ENCODE measurements around the gene APELA.
"Not testable (repeated sequence)": the region's sequence is repeated elsewhere in the genome, so short reads cannot be mapped to it uniquely, and the experiment has no call there.

Gene APELA

GRCh38 chr4:164931551-164932324 lies 54.8 kb downstream of the APELA start:
- Histone ChIP-seq H3K27me3 (ENCODE audit: insufficient read depth, low read length) (0 out of 2 replicates have a peak, but pooled peaks cover 4% of the 10 kb centered on the region), H3K9me2 (ENCODE audit: low read depth, low read length) (no peaks in the 10 kb centered on the region), H3K4me2 (ENCODE audit: low read length) (no peak overlapping the region), H4K20me1 (ENCODE audit: insufficient read depth, low read length) (no peaks in the 10 kb centered on the region), H3K9ac (ENCODE audit: low read length) (no peak overlapping the region), H3K4me1 (ENCODE audit: insufficient read depth, low read length, severe bottlenecking) (peaks cover 13% of the 10 kb centered on the region), H3K36me3 (ENCODE audit: insufficient read depth, low read length) (no peaks in the 10 kb centered on the region), H3F3A (ENCODE audit: insufficient read depth, low read length) (no peaks in the 10 kb centered on the region), H3K27ac (ENCODE audit: low read depth, low read length, poor library complexity, severe bottlenecking) (no peak overlapping the region), H2AFZ (ENCODE audit: low read length) (no peak overlapping the region), H3K4me3 (ENCODE audit: low read depth, low read length, poor library complexity, severe bottlenecking) (no peak overlapping the region), H3K79me2 (ENCODE audit: insufficient read depth, low read length) (no peaks in the 10 kb centered on the region), H3K9me3 (ENCODE audit: low read length) (no peaks in the 10 kb centered on the region)
- TF ChIP-seq, protein P1, sequence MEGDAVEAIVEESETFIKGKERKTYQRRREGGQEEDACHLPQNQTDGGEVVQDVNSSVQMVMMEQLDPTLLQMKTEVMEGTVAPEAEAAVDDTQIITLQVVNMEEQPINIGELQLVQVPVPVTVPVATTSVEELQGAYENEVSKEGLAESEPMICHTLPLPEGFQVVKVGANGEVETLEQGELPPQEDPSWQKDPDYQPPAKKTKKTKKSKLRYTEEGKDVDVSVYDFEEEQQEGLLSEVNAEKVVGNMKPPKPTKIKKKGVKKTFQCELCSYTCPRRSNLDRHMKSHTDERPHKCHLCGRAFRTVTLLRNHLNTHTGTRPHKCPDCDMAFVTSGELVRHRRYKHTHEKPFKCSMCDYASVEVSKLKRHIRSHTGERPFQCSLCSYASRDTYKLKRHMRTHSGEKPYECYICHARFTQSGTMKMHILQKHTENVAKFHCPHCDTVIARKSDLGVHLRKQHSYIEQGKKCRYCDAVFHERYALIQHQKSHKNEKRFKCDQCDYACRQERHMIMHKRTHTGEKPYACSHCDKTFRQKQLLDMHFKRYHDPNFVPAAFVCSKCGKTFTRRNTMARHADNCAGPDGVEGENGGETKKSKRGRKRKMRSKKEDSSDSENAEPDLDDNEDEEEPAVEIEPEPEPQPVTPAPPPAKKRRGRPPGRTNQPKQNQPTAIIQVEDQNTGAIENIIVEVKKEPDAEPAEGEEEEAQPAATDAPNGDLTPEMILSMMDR (IDR thresholded peaks at IDR 0.05; ENCODE audit: low read length) = no peak
- no peak for TF ChIP-seq EZH2 (IDR thresholded peaks at IDR 0.05; ENCODE audit: borderline replicate concordance, low read length)

DNA sequence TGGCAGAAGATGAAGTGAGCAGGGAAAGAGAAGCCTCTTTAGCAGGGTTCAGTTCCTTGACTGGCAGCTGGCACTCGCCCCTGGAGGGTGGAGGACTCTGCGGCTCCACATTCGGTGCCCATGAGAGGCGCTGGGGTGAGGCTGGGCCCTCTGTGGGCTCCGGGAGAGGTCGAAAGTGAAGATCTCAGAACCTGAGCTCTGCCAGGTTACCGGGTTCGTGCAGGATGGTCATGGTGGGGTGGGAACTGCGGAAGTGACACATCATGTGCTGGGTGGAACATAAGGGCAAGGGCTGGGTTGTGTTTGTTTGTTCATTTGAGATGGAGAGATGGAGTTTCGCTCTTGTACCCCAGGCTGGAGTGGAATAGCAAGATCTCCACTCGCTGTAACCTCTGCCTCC lies 56.3 kb downstream of the APELA start:
- TF ChIP-seq EZH2 (IDR thresholded peaks at IDR 0.05; ENCODE audit: borderline replicate concordance, low read length) = no peak
- TF ChIP-seq, protein P1 (IDR thresholded peaks at IDR 0.05; ENCODE audit: low read length) = no peak
- no peaks in the 10 kb centered on the region for H3K36me3 ChIP-seq (ENCODE audit: insufficient read depth, low read length)

DNA sequence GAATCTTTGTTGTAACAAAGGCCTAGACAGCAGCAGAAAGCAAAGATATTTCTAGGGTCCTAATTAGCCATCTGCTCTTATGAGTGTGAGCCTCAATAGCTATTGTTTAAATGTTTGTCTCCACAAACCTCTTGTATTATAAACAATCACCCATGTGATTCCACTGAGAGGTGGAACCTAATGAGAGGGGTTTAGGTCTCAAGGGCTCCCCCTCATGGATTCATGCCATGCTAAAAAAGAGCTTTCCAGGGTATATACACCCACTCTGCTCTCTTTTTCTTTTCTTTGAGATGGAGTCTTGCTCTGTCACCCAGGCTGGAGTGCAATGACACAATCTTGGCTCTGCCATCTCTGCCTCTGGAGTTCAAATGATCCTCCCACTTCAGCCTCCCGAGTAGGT lies 58.4 kb downstream of the APELA start:
- Histone ChIP-seq H4K20me1 (ENCODE audit: insufficient read depth, low read length) (no peaks in the 10 kb centered on the region), H3F3A (ENCODE audit: insufficient read depth, low read length) (no peaks in the 10 kb centered on the region), H2AFZ (ENCODE audit: low read length) (no peak overlapping the region), H3K9me3 (ENCODE audit: low read length) (no peaks in the 10 kb centered on the region), H3K36me3 (ENCODE audit: insufficient read depth, low read length) (no peaks in the 10 kb centered on the region), H3K9me2 (ENCODE audit: low read depth, low read length) (no peaks in the 10 kb centered on the region), H3K27ac (ENCODE audit: low read depth, low read length, poor library complexity, severe bottlenecking) (peak overlapping the region; percentile 18), H3K9ac (ENCODE audit: low read length) (no peak overlapping the region; the same call in 1 of the 2 replicates), H3K27me3 (ENCODE audit: insufficient read depth, low read length) (no peaks in the 10 kb centered on the region), H3K4me3 (ENCODE audit: low read depth, low read length, poor library complexity, severe bottlenecking) (no peak overlapping the region), H3K79me2 (ENCODE audit: insufficient read depth, low read length) (no peaks in the 10 kb centered on the region), H3K4me2 (ENCODE audit: low read length) (no peak overlapping the region), H3K4me1 (ENCODE audit: insufficient read depth, low read length, severe bottlenecking) (peaks cover 13% of the 10 kb centered on the region)
- TF ChIP-seq EZH2 (IDR thresholded peaks at IDR 0.05; ENCODE audit: borderline replicate concordance, low read length) = no peak
- TF ChIP-seq, protein P1 (IDR thresholded peaks at IDR 0.05; ENCODE audit: low read length) = peak; percentile 54

More for the DNA sequence above, 56.3 kb downstream of the APELA start:
- Histone ChIP-seq H3K27me3 (ENCODE audit: insufficient read depth, low read length) (0 out of 2 replicates have a peak, but pooled peaks cover 4% of the 10 kb centered on the region), H3K27ac (ENCODE audit: low read depth, low read length, poor library complexity, severe bottlenecking) (no peak overlapping the region), H3K9me2 (ENCODE audit: low read depth, low read length) (no peaks in the 10 kb centered on the region), H4K20me1 (ENCODE audit: insufficient read depth, low read length) (no peaks in the 10 kb centered on the region), H3F3A (ENCODE audit: insufficient read depth, low read length) (no peaks in the 10 kb centered on the region), H3K9me3 (ENCODE audit: low read length) (no peaks in the 10 kb centered on the region), H3K9ac (ENCODE audit: low read length) (no peak overlapping the region), H3K4me2 (ENCODE audit: low read length) (no peak overlapping the region), H3K4me3 (ENCODE audit: low read depth, low read length, poor library complexity, severe bottlenecking) (no peak overlapping the region), H2AFZ (ENCODE audit: low read length) (no peak overlapping the region), H3K4me1 (ENCODE audit: insufficient read depth, low read length, severe bottlenecking) (peaks cover 13% of the 10 kb centered on the region), H3K79me2 (ENCODE audit: insufficient read depth, low read length) (no peaks in the 10 kb centered on the region)

DNA sequence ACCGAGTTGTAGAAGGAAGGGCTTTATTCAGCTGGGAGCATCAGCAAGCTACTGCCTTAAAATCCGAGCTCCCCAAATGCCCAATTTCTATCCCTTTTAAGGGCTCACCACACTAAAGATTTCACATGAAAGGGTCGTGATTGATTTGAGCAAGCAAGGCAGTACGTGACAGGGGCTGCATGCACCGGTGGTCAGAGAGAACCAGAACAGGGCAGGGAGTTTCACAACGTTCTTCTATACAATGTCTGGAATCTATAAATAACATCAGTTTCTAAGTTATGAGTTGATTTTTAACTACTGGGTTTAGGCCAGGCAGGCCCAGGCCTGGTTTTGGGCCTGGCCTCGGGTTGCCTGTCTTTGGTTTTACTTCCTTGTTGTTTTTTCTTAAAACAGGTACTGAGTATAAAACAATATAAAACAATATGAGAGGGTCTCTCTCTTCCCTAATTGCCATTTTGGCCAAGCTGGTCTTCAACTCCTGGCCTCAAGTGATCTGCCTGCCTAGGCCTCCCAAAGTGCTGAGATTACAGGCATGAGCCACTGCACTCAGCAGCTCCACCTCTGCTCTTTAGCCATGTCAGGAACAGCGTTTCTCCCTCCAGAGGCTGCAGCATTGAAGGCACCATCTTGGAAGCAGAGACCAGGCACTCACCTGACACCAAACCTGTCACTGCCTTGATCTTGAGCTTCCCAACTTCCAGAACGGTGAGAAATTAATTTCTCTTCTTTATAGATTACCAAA lies 59.1 kb downstream of the APELA start:
- not testable (repeated sequence) for H3K9me2 ChIP-seq (ENCODE audit: low read depth, low read length); H3K79me2 ChIP-seq (ENCODE audit: insufficient read depth, low read length); H3K9me3 ChIP-seq (ENCODE audit: low read length); H4K20me1 ChIP-seq (ENCODE audit: insufficient read depth, low read length); H3K27me3 ChIP-seq (ENCODE audit: insufficient read depth, low read length); H2AFZ ChIP-seq (ENCODE audit: low read length); H3K9ac ChIP-seq (ENCODE audit: low read length); H3K36me3 ChIP-seq (ENCODE audit: insufficient read depth, low read length); H3F3A ChIP-seq (ENCODE audit: insufficient read depth, low read length)
- peak overlapping the region; percentile 18 for H3K27ac ChIP-seq (ENCODE audit: low read depth, low read length, poor library complexity, severe bottlenecking)
- H3K4me2 ChIP-seq (ENCODE audit: low read length) = 0 out of 2 replicates have a peak overlapping the region, but pooled peaks have one; percentile 24
- peak overlapping the region; percentile 16 for H3K4me3 ChIP-seq (ENCODE audit: low read depth, low read length, poor library complexity, severe bottlenecking)
- H3K4me1 ChIP-seq (ENCODE audit: insufficient read depth, low read length, severe bottlenecking) = peaks cover 13% of the 10 kb centered on the region

Data from OCI-LY1 (cell line).